H1 (cell line): Measurements from ENCODE around the gene CTNS. TPM values are rescaled to one million over a fixed set of nuclear protein-coding genes. Genes with fewer than 3 reads are reported as not detected.
A peak's percentile ranks its signal among the peaks of the same experiment; 100 is the strongest.

Experiments used
- CTCF ChIA-PET: fragments of 300-600 bp; sonication (Branson Sonifier 250); formaldehyde crosslinking; loops from one replicate; lab custom pipeline; 2021; ENCODE audit not compliant: partially characterized antibody; lab: Charles Lee
- POLR2A ChIA-PET: fragments of 300-600 bp; sonication (Branson Sonifier 250); formaldehyde crosslinking; loops from one replicate; lab custom pipeline; 2021; ENCODE audit warnings: inconsistent platforms; ENCODE audit not compliant: partially characterized antibody; lab: Charles Lee
- DNase-seq, 2 experiments: peaks; one replicate each; pipeline versions ENCODE4 v3.0.0 to v3.0.0-alpha.2; 2010 to 2022; ENCODE audit warnings: low spot score in 2 of 2, low read depth in 1 of 2, mixed read lengths in 1 of 2
- FAIRE-seq: peaks from 2 replicates; lab custom pipeline; 2011; peaks lifted over from hg19 to GRCh38; lab: Jason Lieb, UNC
- H2AFZ ChIP-seq: 2 replicates; pipeline ENCODE4 v1.8.1; 2012; ENCODE audit warnings: low read length, inconsistent platforms
- H2AK5ac ChIP-seq: 2 replicates; pipeline ENCODE4 v1.6.1; 2013; ENCODE audit warnings: low read depth, low read length
- H2BK120ac ChIP-seq: replicated peaks from 2 replicates; pipeline ENCODE3; 2013; ENCODE audit warnings: low read depth, low read length, inconsistent platforms
- H2BK12ac ChIP-seq: 2 replicates; pipeline ENCODE4 v1.6.1; 2013; ENCODE audit warnings: low read depth, low read length
- H2BK15ac ChIP-seq: 2 replicates; pipeline ENCODE4 v1.6.1; 2013; ENCODE audit warnings: low read length
- H2BK20ac ChIP-seq: 2 replicates; pipeline ENCODE4 v1.6.1; 2013; ENCODE audit warnings: low read length
- H2BK5ac ChIP-seq: 2 replicates; pipeline ENCODE4 v1.6.1; 2013; ENCODE audit warnings: low read depth, low read length
- H3K14ac ChIP-seq: 2 replicates; pipeline ENCODE4 v1.6.1; 2013; ENCODE audit warnings: inconsistent platforms; ENCODE audit not compliant: insufficient read length
- H3K18ac ChIP-seq: 2 replicates; pipeline ENCODE4 v1.6.1; 2013; ENCODE audit warnings: low read length; ENCODE audit errors: extremely low read depth
- H3K23ac ChIP-seq: 2 replicates; pipeline ENCODE4 v1.6.1; 2013; ENCODE audit warnings: inconsistent platforms; ENCODE audit not compliant: insufficient read length
- H3K23me2 ChIP-seq: 2 replicates; pipeline ENCODE4 v1.6.1; 2013; ENCODE audit warnings: low read depth, low read length
- H3K27ac ChIP-seq: 2 replicates; pipeline ENCODE4 v1.6.1; 2011; ENCODE audit warnings: low read depth, low read length, inconsistent platforms
- H3K27me3 ChIP-seq, 4 experiments: replicated peaks in 1 of 4; 1 replicate in 1 of 4; 2 replicates in 3 of 4; pipeline versions ENCODE4 v1.6.1 to v1.8.1; 2011 to 2013; ENCODE audit warnings: low read length in 3 of 4, mild to moderate bottlenecking in 3 of 4, inconsistent platforms in 2 of 4, mixed read lengths in 2 of 4, moderate library complexity in 1 of 4; ENCODE audit not compliant: control insufficient read depth in 3 of 4, insufficient read depth in 3 of 4; ENCODE audit errors: extremely low read depth in 1 of 4
- H3K36me3 ChIP-seq, 4 experiments: 2 replicates each; pipeline versions ENCODE4 v1.6.1 to v1.8.1; 2011 to 2013; ENCODE audit warnings: mild to moderate bottlenecking in 4 of 4, low read length in 3 of 4, moderate library complexity in 2 of 4, control low read depth in 1 of 4, inconsistent platforms in 1 of 4; ENCODE audit not compliant: insufficient read depth in 4 of 4, control insufficient read depth in 2 of 4
- H3K4ac ChIP-seq: replicated peaks from 2 replicates; pipeline ENCODE3; 2013; ENCODE audit warnings: low read length, low read depth, mixed read lengths, inconsistent platforms; ENCODE audit not compliant: insufficient read length
- H3K4me1 ChIP-seq, 4 experiments: replicated peaks in 1 of 4; 1 replicate in 1 of 4; 2 replicates in 3 of 4; pipeline versions ENCODE4 v1.6.1 to v1.8.1; 2011 to 2013; ENCODE audit warnings: low read length in 3 of 4, inconsistent platforms in 2 of 4, mixed read lengths in 1 of 4; ENCODE audit not compliant: insufficient read depth in 4 of 4, control insufficient read depth in 3 of 4
- H3K4me2 ChIP-seq, 2 experiments: 2 replicates each; pipeline versions ENCODE4 v1.6.1 to v1.8.1; 2011 to 2013; ENCODE audit warnings: low read depth in 2 of 2, low read length in 2 of 2, control low read depth in 1 of 2, inconsistent platforms in 1 of 2, mild to moderate bottlenecking in 1 of 2; ENCODE audit not compliant: insufficient read depth in 1 of 2
- H3K4me3 ChIP-seq, 4 experiments: fragments of 200-600, 300-600 bp in 1 of 4; sonication (generic), shearing (Covaris generic), sonication (Bioruptor Twin) in 1 of 4; 2 replicates each; pipeline versions ENCODE4 v1.5.1 to v1.8.1; 2011 to 2016; ENCODE audit warnings: low read length in 4 of 4, low read depth in 3 of 4, control low read depth in 2 of 4, inconsistent platforms in 2 of 4, mild to moderate bottlenecking in 2 of 4, mixed read lengths in 1 of 4, moderate library complexity in 1 of 4; ENCODE audit not compliant: insufficient read depth in 2 of 4; ENCODE audit errors: extremely low read depth in 1 of 4
- H3K56ac ChIP-seq: replicated peaks from 2 replicates; pipeline ENCODE3; 2013; ENCODE audit warnings: low read depth, mild to moderate bottlenecking, mixed read lengths, low read length, inconsistent platforms; ENCODE audit not compliant: insufficient read length
- H3K79me1 ChIP-seq: 2 replicates; pipeline ENCODE4 v1.6.1; 2013; ENCODE audit warnings: low read depth, low read length, control low read depth
- H3K79me2 ChIP-seq, 2 experiments: 2 replicates each; pipeline versions ENCODE4 v1.6.1 to v1.8.1; 2012 to 2013; ENCODE audit warnings: low read length in 2 of 2, mild to moderate bottlenecking in 2 of 2, inconsistent platforms in 1 of 2; ENCODE audit not compliant: insufficient read depth in 2 of 2, control insufficient read depth in 1 of 2
- H3K9ac ChIP-seq, 4 experiments: replicated peaks in 1 of 4; 1 replicate in 1 of 4; 2 replicates in 3 of 4; pipeline versions ENCODE4 v1.6.1 to v1.8.1; 2011 to 2013; ENCODE audit warnings: low read depth in 3 of 4, low read length in 3 of 4, control low read depth in 2 of 4, mild to moderate bottlenecking in 2 of 4, moderate library complexity in 2 of 4, inconsistent platforms in 1 of 4; ENCODE audit errors: extremely low read depth in 1 of 4
- H3K9me3 ChIP-seq, 2 experiments: 2 replicates each; pipeline versions ENCODE4 v1.6.1 to v1.8.1; 2012 to 2013; ENCODE audit warnings: mild to moderate bottlenecking in 2 of 2, moderate library complexity in 2 of 2, control low read depth in 1 of 2, inconsistent platforms in 1 of 2, low read depth in 1 of 2, low read length in 1 of 2, mixed read lengths in 1 of 2; ENCODE audit not compliant: insufficient read depth in 2 of 2
- H4K20me1 ChIP-seq, 2 experiments: replicated peaks in 1 of 2; 2 replicates each; pipeline versions ENCODE3 to v1.8.1; 2011 to 2013; ENCODE audit warnings: inconsistent platforms in 2 of 2, low read length in 2 of 2, mild to moderate bottlenecking in 1 of 2; ENCODE audit not compliant: insufficient read depth in 2 of 2, control insufficient read depth in 1 of 2
- H4K5ac ChIP-seq: 2 replicates; pipeline ENCODE4 v1.6.1; 2013; ENCODE audit warnings: low read length, low read depth, mixed read lengths, inconsistent platforms; ENCODE audit not compliant: insufficient read length
- H4K8ac ChIP-seq: 2 replicates; pipeline ENCODE4 v1.8.0; 2013; ENCODE audit warnings: mild to moderate bottlenecking, moderate library complexity, low read length, inconsistent platforms; ENCODE audit not compliant: insufficient read depth; ENCODE audit errors: extremely low read depth
- H4K91ac ChIP-seq: replicated peaks from 2 replicates; pipeline ENCODE3; 2013; ENCODE audit warnings: low read length, mixed read lengths, inconsistent platforms; ENCODE audit not compliant: insufficient read length
- CHD2 ChIP-seq: IDR thresholded peaks from 2 replicates; pipeline ENCODE4 v1.6.1; 2012; ENCODE audit warnings: low read length, improper control_type of control experiment
- JUN ChIP-seq: IDR thresholded peaks from 2 replicates; pipeline ENCODE4 v1.6.1; 2011; ENCODE audit warnings: low read depth, mild to moderate bottlenecking, improper control_type of control experiment, low read length
- MAFK ChIP-seq: IDR thresholded peaks from 2 replicates; pipeline ENCODE4 v1.6.1; 2012; ENCODE audit warnings: low read depth, mild to moderate bottlenecking, improper control_type of control experiment, low read length
- MAX ChIP-seq: IDR thresholded peaks from 2 replicates; pipeline ENCODE4 v1.6.1; 2012; ENCODE audit warnings: inconsistent platforms
- TBP ChIP-seq: IDR thresholded peaks from 2 replicates; pipeline ENCODE4 v1.6.1; 2011; ENCODE audit warnings: low read depth, low read length, improper control_type of control experiment
- WGBS, 2 experiments: shearing (Covaris generic) in 1 of 2; methylation state at CpG; one replicate each; pipeline versions ENCODE4 v1.1.6 to v1.1.7; 2013 to 2015; ENCODE audit warnings: low lambda C conversion rate in 2 of 2, mixed read lengths in 2 of 2, inconsistent platforms in 1 of 2, low coverage in 1 of 2, missing lambda C conversion rate in 1 of 2; ENCODE audit not compliant: insufficient replicate concordance in 2 of 2, insufficient coverage in 1 of 2, insufficient read length in 1 of 2; ENCODE audit errors: extremely low coverage in 1 of 2, missing lambda C conversion rate in 1 of 2; 5-methylcytosine and 5-hydroxymethylcytosine counted together
- polyA plus RNA-seq, 7 experiments: library from polyadenylated mRNA; depleted of rRNA in 3 of 7; stranded (reverse) in 5 of 7; unstranded in 2 of 7; fragments of >200 nt in 5 of 7; fragments of 200-250 nt in 2 of 7; gene quantifications; 1 replicate in 5 of 7; 2 replicates in 1 of 7; 4 replicates in 1 of 7; pipeline versions ENCODE4 v1.2.1 to v1.2.3, GENCODE V29; 2011 to 2013; ENCODE audit warnings: missing spikeins in 2 of 7, mixed read lengths in 2 of 7
- total RNA-seq: library from RNA; stranded (reverse); fragmentation: NEBNext Ultra II Directional; extraction: Animal tissue kit (Norgen Biotek cat#: 25700); gene quantifications from 2 replicates; pipeline ENCODE4 v1.2.1, GENCODE V29; 2021

CTNS gene
- total and polyA plus RNA-seq, 2 of the 8 experiments (the other 6 are each of a cell fraction or from before 2014, with no cell fraction given), result 11.6 to 12.9 TPM

DNA sequence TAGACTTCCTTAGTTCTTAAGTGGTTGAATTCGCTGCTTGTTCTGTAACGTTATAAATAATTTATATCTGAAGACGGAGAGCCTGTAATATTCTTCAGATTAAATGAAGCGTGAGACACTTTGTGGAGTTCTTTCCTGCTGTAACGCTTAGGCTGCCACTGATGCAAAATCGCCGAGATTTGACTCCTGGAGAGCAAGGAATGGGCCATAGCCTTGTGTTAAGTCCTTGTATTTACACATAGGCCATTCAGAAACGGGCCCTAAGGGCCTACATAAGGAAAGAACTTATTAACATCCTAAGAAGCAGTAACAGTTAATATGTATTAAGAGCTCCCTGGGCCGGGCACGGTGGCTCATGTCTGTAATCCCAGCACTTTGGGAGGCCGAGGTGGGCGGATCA, 33.0 kb downstream of the CTNS start:
- Histone ChIP-seq H3K14ac (no peak overlapping the region), H3K4me3 (peak overlapping the region; percentile 79 to 94 (median 84)), H3K18ac (no peak overlapping the region), H2AK5ac (no peak overlapping the region), H2BK5ac (no peak overlapping the region), H4K8ac (no peak overlapping the region), H3K4ac (no peak overlapping the region), H3K23ac (no peak overlapping the region), H3K9me3 (no peaks in the 10 kb centered on the region), H2AFZ (no peak overlapping the region), H3K27ac (no peak overlapping the region), H3K27me3 (no peaks in the 10 kb centered on the region), H3K23me2 (peaks cover 12% of the 10 kb centered on the region; the same call in 1 of the 2 replicates), H3K4me1 (peaks cover 3 to 7% (median 5%) of the 10 kb centered on the region in 4 experiments), H2BK15ac (no peak overlapping the region), H3K36me3 (no peaks in the 10 kb centered on the region; a peak in 1 of 8 replicates), H3K56ac (no peak overlapping the region), H4K91ac (no peak overlapping the region), H4K20me1 (peaks cover 0 to 7% of the 10 kb centered on the region in 2 experiments), H3K9ac (peak overlapping the region in 3 of 4 experiments; percentile 91 to 93 (median 93); a peak in 6 of 7 replicates), H2BK120ac (no peak overlapping the region), H3K79me2 (peaks cover 3 to 28% of the 10 kb centered on the region in 2 experiments; a peak in 3 of 4 replicates), H2BK12ac (no peak overlapping the region), H3K79me1 (peaks cover 12% of the 10 kb centered on the region), H3K4me2 (peak overlapping the region; percentile 73 to 76), H2BK20ac (no peak overlapping the region), H4K5ac (no peak overlapping the region)
- WGBS, 2 experiments, result 61% methylated on average over 12 of the region's 12 CpGs; no CpG with 5 or more reads in 1 of the 2 experiments
- ChIA-PET CTCF (interaction anchor here (1.5 to 5.7 kb wide), 3 partner anchors 13 to 22 kb away, joined by 3 to 34 read pairs (median 6); no protein-coding TSS in a partner anchor), POLR2A (interaction anchor here (1.1 to 12.7 kb wide), 4 partner anchors 9 to 33 kb away, joined by 3 to 194 read pairs (median 12); partner anchors contain the start of genes CTNS and SHPK)
- no peak for DNase-seq
- no peak for FAIRE-seq
- TF ChIP-seq MAX, result no peak
- TF ChIP-seq MAFK, result no peak
- no peak for TF ChIP-seq JUN
- no peak for TF ChIP-seq CHD2
- no peak for TF ChIP-seq TBP
